DMS114 treated with DMSO at 0.1 percent for 48 hours (cell line): ENCODE data around the gene HSF5.

Source experiments
- DNase-seq: peaks from one replicate; lab custom pipeline; 2025; ENCODE audit not compliant: unreplicated experiment; lab: John Stamatoyannopoulos, UW

The HSF5 gene

GRCh38 chr17:58371300-58371950 is 116.8 kb downstream of the HSF5 start:
- DNase-seq, result no peak

GRCh38 chr17:58370716-58371115 is 117.5 kb downstream of the HSF5 start:
- DNase-seq, result no peak

DNA sequence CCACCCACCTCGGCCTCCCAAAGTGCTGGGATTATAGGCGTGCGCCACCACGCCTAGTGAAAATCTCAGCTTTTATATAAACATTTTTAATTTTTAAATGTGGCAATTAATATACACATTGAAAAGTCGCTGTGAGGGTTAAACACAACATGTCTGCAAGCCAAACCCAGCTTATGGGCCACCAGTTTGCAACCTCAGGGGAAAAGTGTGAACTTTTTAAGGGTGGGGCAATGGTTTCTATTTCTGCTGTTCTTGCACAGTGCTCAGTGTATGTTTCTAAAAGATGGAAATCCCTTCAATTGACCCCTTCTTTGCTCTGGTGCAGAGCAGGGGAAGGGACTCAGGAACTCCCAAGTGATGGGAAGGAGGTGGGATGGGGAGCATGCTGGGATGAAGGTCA is 117.9 kb downstream of the HSF5 start:
- no peak for DNase-seq
